B cell (primary cell): Measurements from ENCODE around the gene PERCC1.

Experiments used
- EZH2 ChIP-seq: IDR thresholded peaks from 2 replicates; pipeline ENCODE4 v1.6.1; 2012; ENCODE audit warnings: borderline replicate concordance, low read depth, mild to moderate bottlenecking, moderate library complexity, low read length; ENCODE audit not compliant: insufficient read depth, poor library complexity, severe bottlenecking
- TF ChIP-seq, protein P1 (sequence below): fragments of 200-600 bp; IDR thresholded peaks from one replicate; pipeline ENCODE4 v1.8.0; 2022; ENCODE audit warnings: antibody characterized with exemption, mild to moderate bottlenecking

GRCh38 chr16:1474082-1474795 is 43.4 kb downstream of the PERCC1 start:
- no peak for TF ChIP-seq EZH2
- TF ChIP-seq, protein P1, sequence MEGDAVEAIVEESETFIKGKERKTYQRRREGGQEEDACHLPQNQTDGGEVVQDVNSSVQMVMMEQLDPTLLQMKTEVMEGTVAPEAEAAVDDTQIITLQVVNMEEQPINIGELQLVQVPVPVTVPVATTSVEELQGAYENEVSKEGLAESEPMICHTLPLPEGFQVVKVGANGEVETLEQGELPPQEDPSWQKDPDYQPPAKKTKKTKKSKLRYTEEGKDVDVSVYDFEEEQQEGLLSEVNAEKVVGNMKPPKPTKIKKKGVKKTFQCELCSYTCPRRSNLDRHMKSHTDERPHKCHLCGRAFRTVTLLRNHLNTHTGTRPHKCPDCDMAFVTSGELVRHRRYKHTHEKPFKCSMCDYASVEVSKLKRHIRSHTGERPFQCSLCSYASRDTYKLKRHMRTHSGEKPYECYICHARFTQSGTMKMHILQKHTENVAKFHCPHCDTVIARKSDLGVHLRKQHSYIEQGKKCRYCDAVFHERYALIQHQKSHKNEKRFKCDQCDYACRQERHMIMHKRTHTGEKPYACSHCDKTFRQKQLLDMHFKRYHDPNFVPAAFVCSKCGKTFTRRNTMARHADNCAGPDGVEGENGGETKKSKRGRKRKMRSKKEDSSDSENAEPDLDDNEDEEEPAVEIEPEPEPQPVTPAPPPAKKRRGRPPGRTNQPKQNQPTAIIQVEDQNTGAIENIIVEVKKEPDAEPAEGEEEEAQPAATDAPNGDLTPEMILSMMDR = no peak
